ENCODE results near the gene PLA2G4F. TPM values are rescaled to one million over a fixed set of nuclear protein-coding genes. Genes with fewer than 3 reads are reported as not detected.

Gene PLA2G4F
- total RNA-seq, 5 donors from 2014 or later (not counting 1 experiment from before 2014, with no cell fraction given), result 0.10 to 0.23 (median 0.16) TPM; not detected in 2

DNA sequence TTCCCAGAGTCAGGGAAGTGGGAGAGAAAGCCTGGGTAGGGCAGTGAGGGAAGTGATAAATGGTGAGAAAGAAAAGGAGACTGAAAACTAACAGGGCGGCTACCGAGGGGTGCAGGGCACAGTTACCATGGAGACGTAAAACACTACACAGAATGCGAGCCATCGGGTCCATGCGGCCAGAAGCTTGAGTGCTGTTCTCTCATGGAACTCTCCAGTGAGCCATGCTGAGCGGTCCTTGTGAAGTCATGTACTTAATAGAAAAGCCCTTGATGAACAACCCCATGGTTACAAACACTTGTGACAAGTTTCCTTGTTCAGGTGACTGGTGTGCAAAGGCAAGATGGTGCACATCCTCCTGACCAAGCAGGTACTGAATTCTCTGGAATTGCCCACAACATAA, 3.7 kb upstream of the PLA2G4F start:
- DNase-seq, result no peak
- Mint-ChIP-seq H3K9me3 (no peaks in the 10 kb centered on the region), H3K4me1 (no peaks in the 10 kb centered on the region), H3K27ac (no peak overlapping the region), H3K27me3 (no peaks in the 10 kb centered on the region), H3K36me3 (peaks cover 50% of the 10 kb centered on the region), H3K4me3 (no peak overlapping the region)
- ChIA-PET CTCF (no interaction called here), POLR2A (no interaction called here)
- Histone ChIP-seq H3K4me3 (ENCODE audit: control insufficient read depth in 1 of 2, extremely low read depth in 1 of 2, low read length in 1 of 2) (no peak overlapping the region), H3K27ac (ENCODE audit: low read length) (no peak overlapping the region), H3K27me3 (replicated peaks in 1 of 2; ENCODE audit: control insufficient read depth in 2 of 2, extremely low read depth in 1 of 2, insufficient read depth in 2 of 2, low read length in 1 of 2) (no peaks in the 10 kb centered on the region), H3K4me1 (ENCODE audit: control insufficient read depth in 1 of 2, extremely low read depth in 1 of 2, insufficient read depth in 2 of 2, low read length in 2 of 2) (no peaks in the 10 kb centered on the region), H3K36me3 (ENCODE audit: control insufficient read depth in 2 of 2, extremely low read depth in 1 of 2, insufficient read depth in 1 of 2, low read length in 1 of 2) (peaks cover 17 to 62% of the 10 kb centered on the region in 2 donors), H3K9me3 (no peaks in the 10 kb centered on the region)
- no peak for ATAC-seq (replicated peaks in 1 of 4)
- 98% methylated on average over 6 of the region's 7 CpGs for WGBS (ENCODE audit: insufficient coverage)

DNA sequence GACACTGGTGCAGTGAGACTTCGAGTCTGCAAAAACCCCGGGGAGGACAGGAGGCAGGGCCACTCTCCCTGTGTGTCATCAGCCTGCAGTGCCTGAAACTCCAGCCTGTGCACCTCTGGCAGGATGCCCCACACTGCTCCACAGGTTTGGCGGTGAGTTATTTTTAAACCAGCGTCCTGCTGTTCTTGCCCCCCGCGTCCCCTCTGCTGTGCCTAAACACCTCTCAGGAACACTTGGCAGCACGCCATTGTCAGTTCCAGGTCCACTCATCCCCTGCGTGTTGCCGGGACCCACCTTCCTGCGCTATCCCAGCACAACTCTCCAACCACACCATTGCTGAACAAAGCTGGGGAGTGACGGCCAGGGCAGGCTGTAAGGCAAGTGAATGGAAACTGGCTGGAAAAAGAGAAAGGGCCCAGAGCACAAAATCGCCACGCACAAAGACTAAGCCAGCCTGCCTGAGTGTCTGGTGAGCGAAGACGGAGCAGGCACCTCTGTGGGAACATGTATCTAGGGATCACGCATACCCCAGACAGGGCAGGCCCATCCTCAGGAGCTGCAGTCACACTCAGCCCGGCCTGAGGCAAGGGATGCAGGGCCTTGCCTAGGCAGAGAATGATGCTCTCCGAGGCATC, 3.1 kb upstream of the PLA2G4F start:
- DNase-seq (no peak), ATAC-seq (replicated peaks in 1 of 4) (no peak)
- Mint-ChIP-seq H3K9me3 (no peaks in the 10 kb centered on the region), H3K27me3 (no peaks in the 10 kb centered on the region), H3K4me1 (no peaks in the 10 kb centered on the region), H3K27ac (no peak overlapping the region), H3K4me3 (no peak overlapping the region), H3K36me3 (peaks cover 44% of the 10 kb centered on the region)
- Histone ChIP-seq H3K9me3 (no peaks in the 10 kb centered on the region), H3K36me3 (ENCODE audit: control insufficient read depth in 2 of 2, extremely low read depth in 1 of 2, insufficient read depth in 1 of 2, low read length in 1 of 2) (peaks cover 17 to 56% of the 10 kb centered on the region in 2 donors), H3K4me3 (ENCODE audit: control insufficient read depth in 1 of 2, extremely low read depth in 1 of 2, low read length in 1 of 2) (no peak overlapping the region), H3K4me1 (ENCODE audit: control insufficient read depth in 1 of 2, extremely low read depth in 1 of 2, insufficient read depth in 2 of 2, low read length in 2 of 2) (no peaks in the 10 kb centered on the region), H3K27ac (ENCODE audit: low read length) (no peak overlapping the region), H3K27me3 (replicated peaks in 1 of 2; ENCODE audit: control insufficient read depth in 2 of 2, extremely low read depth in 1 of 2, insufficient read depth in 2 of 2, low read length in 1 of 2) (no peaks in the 10 kb centered on the region)
- ChIA-PET POLR2A (no interaction called here), CTCF (no interaction called here)
- 94% methylated on average over 14 of the region's 18 CpGs for WGBS (ENCODE audit: insufficient coverage)

DNA sequence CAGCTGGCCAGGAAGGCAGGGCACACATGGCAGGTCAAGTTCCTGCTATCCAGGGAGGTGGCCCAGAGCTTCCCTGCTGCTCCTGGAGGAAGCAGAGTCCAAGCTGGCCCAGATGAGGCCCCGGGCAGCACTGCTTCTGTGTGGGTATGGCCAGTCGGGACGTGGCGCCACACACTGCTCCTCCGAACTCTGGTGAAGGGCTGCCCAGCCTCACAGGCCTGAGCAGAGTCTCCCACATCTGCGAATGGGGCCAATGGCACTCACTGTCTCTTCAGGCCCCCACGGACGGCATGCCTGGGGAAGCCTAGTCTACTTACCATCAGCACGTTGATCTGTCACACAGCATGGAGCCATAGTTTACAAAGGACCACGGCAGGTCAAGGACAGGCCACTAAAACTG, 2.5 kb upstream of the PLA2G4F start:
- over 99% methylated on average over 8 of the region's 10 CpGs for WGBS (ENCODE audit: insufficient coverage)
- CTCF ChIA-PET, result no interaction called here
- Histone ChIP-seq H3K27ac (ENCODE audit: low read length) (no peak overlapping the region), H3K27me3 (replicated peaks in 1 of 2; ENCODE audit: control insufficient read depth in 2 of 2, extremely low read depth in 1 of 2, insufficient read depth in 2 of 2, low read length in 1 of 2) (no peaks in the 10 kb centered on the region), H3K36me3 (ENCODE audit: control insufficient read depth in 2 of 2, extremely low read depth in 1 of 2, insufficient read depth in 1 of 2, low read length in 1 of 2) (peaks cover 17 to 50% of the 10 kb centered on the region in 2 donors), H3K9me3 (no peaks in the 10 kb centered on the region), H3K4me1 (ENCODE audit: control insufficient read depth in 1 of 2, extremely low read depth in 1 of 2, insufficient read depth in 2 of 2, low read length in 2 of 2) (no peaks in the 10 kb centered on the region), H3K4me3 (ENCODE audit: control insufficient read depth in 1 of 2, extremely low read depth in 1 of 2, low read length in 1 of 2) (no peak overlapping the region)
- Mint-ChIP-seq H3K27ac (no peak overlapping the region), H3K4me1 (no peaks in the 10 kb centered on the region), H3K36me3 (peaks cover 40% of the 10 kb centered on the region), H3K4me3 (no peak overlapping the region), H3K9me3 (no peaks in the 10 kb centered on the region), H3K27me3 (no peaks in the 10 kb centered on the region)
- ATAC-seq (replicated peaks in 1 of 4) (no peak), DNase-seq (no peak)
- POLR2A ChIA-PET, result no interaction called here

DNA sequence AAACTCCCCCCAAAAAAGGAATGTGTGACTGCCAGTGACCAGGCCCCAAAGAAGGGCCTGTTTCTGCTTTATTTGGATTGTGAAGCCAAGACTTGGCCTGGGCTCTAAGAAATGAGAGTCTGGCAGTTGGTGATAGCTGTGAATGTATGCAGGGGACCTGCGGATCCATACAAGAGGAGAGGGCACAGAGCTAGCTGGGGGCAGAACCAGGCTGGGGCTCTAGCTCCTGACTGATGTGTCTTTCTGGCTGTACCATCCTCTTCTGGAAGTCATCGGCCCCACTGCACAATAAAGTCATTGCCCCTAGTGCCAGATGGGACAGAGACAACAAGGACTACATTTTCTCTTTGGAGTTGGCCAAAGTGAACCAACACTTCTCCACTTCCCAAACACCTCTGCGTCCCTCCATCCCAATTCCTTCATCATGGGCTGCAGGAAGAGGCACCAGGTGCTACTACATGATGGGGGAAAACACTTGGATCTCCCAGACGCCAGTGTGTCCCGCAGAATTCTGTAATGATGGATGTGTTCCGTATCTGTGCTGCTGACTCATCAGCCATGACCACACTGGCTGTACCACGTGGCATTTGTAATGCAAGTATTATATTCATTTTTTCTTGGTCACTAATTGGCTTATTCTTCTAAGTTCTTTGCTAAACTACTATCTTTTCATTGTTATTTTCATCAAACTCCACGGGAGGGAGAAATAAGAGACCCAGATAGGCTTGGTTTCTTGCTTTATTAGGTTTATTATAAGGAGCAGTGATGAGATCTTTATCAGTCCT, 1.7 kb upstream of the PLA2G4F start:
- H3K4me1 ChIP-seq (ENCODE audit: control insufficient read depth in 1 of 2, extremely low read depth in 1 of 2, insufficient read depth in 2 of 2, low read length in 2 of 2), result no peaks in the 10 kb centered on the region
- POLR2A ChIA-PET, result interaction anchor here in 1 of 2 donors (0.6 kb wide), 1 partner anchor 320 kb away, joined by 6 read pairs; no protein-coding TSS in a partner anchor
- WGBS (ENCODE audit: insufficient coverage), result 94% methylated on average over 2 of the region's 8 CpGs
- H3K27me3 ChIP-seq (replicated peaks in 1 of 2; ENCODE audit: control insufficient read depth in 2 of 2, extremely low read depth in 1 of 2, insufficient read depth in 2 of 2, low read length in 1 of 2), result no peaks in the 10 kb centered on the region
- H3K27ac ChIP-seq (ENCODE audit: low read length), result no peak overlapping the region
- Mint-ChIP-seq H3K27me3 (no peaks in the 10 kb centered on the region), H3K36me3 (peaks cover 33% of the 10 kb centered on the region), H3K9me3 (no peaks in the 10 kb centered on the region), H3K4me3 (no peak overlapping the region), H3K4me1 (no peaks in the 10 kb centered on the region), H3K27ac (no peak overlapping the region)
- no peak overlapping the region for H3K4me3 ChIP-seq (ENCODE audit: control insufficient read depth in 1 of 2, extremely low read depth in 1 of 2, low read length in 1 of 2)
- CTCF ChIA-PET, result no interaction called here
- peaks cover 17 to 42% of the 10 kb centered on the region in 2 donors for H3K36me3 ChIP-seq (ENCODE audit: control insufficient read depth in 2 of 2, extremely low read depth in 1 of 2, insufficient read depth in 1 of 2, low read length in 1 of 2)
- no peaks in the 10 kb centered on the region for H3K9me3 ChIP-seq
- peak in 1 of 35 experiments; percentile 1 for DNase-seq
- ATAC-seq (replicated peaks in 1 of 4), result no peak

DNA sequence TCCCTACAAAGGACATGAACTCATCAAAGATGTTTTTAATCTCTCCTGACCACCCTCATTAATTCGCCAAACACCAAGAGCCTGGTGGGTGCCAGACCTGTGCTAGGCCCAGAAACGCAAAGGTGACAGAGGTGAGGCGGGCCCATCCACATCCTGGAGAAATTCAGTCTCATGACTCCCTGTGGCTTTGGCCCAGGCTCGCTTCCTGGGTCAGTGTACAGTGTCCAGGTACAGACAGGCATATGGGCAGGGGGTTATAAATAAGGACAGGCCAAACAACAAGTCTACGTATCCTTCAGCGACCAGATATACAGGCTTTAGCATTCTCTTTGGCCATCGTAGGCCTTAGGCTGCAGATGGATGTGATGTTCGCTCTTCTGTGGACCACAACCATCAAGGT, 945 bp upstream of the PLA2G4F start:
- DNase-seq (peak in 1 of 35 experiments; percentile 10), ATAC-seq (replicated peaks in 1 of 4) (no peak)
- WGBS (ENCODE audit: insufficient coverage), result 95% methylated on average over 5 of the region's 8 CpGs
- Histone ChIP-seq H3K27me3 (replicated peaks in 1 of 2; ENCODE audit: control insufficient read depth in 2 of 2, extremely low read depth in 1 of 2, insufficient read depth in 2 of 2, low read length in 1 of 2) (no peaks in the 10 kb centered on the region), H3K36me3 (ENCODE audit: control insufficient read depth in 2 of 2, extremely low read depth in 1 of 2, insufficient read depth in 1 of 2, low read length in 1 of 2) (peaks cover 17 to 34% of the 10 kb centered on the region in 2 donors), H3K4me1 (ENCODE audit: control insufficient read depth in 1 of 2, extremely low read depth in 1 of 2, insufficient read depth in 2 of 2, low read length in 2 of 2) (no peaks in the 10 kb centered on the region), H3K9me3 (no peaks in the 10 kb centered on the region), H3K4me3 (ENCODE audit: control insufficient read depth in 1 of 2, extremely low read depth in 1 of 2, low read length in 1 of 2) (no peak overlapping the region), H3K27ac (ENCODE audit: low read length) (no peak overlapping the region)
- Mint-ChIP-seq H3K36me3 (peaks cover 26% of the 10 kb centered on the region), H3K4me3 (no peak overlapping the region), H3K27ac (no peak overlapping the region), H3K27me3 (no peaks in the 10 kb centered on the region), H3K9me3 (no peaks in the 10 kb centered on the region), H3K4me1 (no peaks in the 10 kb centered on the region)
- ChIA-PET POLR2A (interaction anchor here in 1 of 2 donors (0.6 kb wide), 1 partner anchor 321 kb away, joined by 6 read pairs; no protein-coding TSS in a partner anchor), CTCF (no interaction called here)

DNA sequence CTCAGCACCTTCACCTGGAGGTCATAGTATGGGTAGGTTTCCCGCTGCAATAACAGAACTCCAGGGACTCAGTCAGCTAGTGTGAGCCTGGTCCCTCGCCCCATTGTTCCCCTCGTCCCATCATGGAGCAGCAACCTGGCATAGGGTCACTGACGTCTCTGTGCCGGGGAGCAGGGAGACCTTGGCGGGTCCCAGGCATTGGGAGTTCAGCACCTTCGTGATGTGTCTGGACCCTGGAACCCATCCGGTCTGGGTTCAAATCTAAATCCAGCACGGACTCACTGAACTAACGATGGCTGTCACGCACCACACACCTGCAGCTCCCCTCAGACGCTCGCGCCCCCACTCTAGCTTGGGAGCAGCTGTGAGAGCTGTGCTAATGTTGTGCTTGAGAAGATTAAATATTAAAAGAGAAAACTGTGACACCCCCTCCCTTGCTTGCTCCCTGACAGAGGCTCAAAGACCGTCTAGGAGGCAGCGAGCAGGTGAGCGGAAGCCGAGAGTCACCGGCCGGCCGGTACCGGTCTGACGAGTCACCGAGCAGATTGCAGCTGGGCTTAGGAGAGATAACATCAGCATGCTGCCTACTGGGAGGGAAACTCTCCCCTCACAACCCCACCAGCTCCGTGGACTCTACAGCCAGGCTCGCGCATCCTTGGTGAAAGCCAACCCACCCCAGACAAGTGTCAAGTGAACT, 742 bp downstream of the PLA2G4F start:
- no peaks in the 10 kb centered on the region for H3K27me3 Mint-ChIP-seq
- H3K9me3 ChIP-seq, result no peaks in the 10 kb centered on the region
- H3K27ac ChIP-seq (ENCODE audit: low read length), result no peak overlapping the region
- CTCF ChIA-PET, result no interaction called here
- H3K4me3 Mint-ChIP-seq, result no peak overlapping the region
- H3K4me1 Mint-ChIP-seq, result no peaks in the 10 kb centered on the region
- H3K4me1 ChIP-seq (ENCODE audit: control insufficient read depth in 1 of 2, extremely low read depth in 1 of 2, insufficient read depth in 2 of 2, low read length in 2 of 2), result no peaks in the 10 kb centered on the region
- peaks cover 4 to 18% of the 10 kb centered on the region in 2 donors for H3K36me3 ChIP-seq (ENCODE audit: control insufficient read depth in 2 of 2, extremely low read depth in 1 of 2, insufficient read depth in 1 of 2, low read length in 1 of 2)
- no peak overlapping the region for H3K27ac Mint-ChIP-seq
- no peak overlapping the region for H3K4me3 ChIP-seq (ENCODE audit: control insufficient read depth in 1 of 2, extremely low read depth in 1 of 2, low read length in 1 of 2)
- DNase-seq (no peak), ATAC-seq (replicated peaks in 1 of 4) (no peak)
- H3K9me3 Mint-ChIP-seq, result no peaks in the 10 kb centered on the region
- WGBS (ENCODE audit: insufficient coverage), result 83% methylated on average over 23 of the region's 27 CpGs
- peaks cover 13% of the 10 kb centered on the region for H3K36me3 Mint-ChIP-seq
- H3K27me3 ChIP-seq (replicated peaks in 1 of 2; ENCODE audit: control insufficient read depth in 2 of 2, extremely low read depth in 1 of 2, insufficient read depth in 2 of 2, low read length in 1 of 2), result peaks cover 0 to 3% of the 10 kb centered on the region in 2 experiments
- POLR2A ChIA-PET, result no interaction called here
